SKM-1 (cell line): Measurements from ENCODE around the gene FAM9A.

Experiments used
- DNase-seq: peaks from one replicate; lab custom pipeline; 2025; ENCODE audit not compliant: unreplicated experiment; lab: John Stamatoyannopoulos, UW

FAM9A gene

GRCh38 chrX:8801041-8801599 lies at the start of gene FAM9A:
TSS of gene FAM9A (minus strand) at chrX:8801383. CDS start at chrX:8800171, 1,212 bp downstream.
- no peak for DNase-seq

- DNase-seq: no peak
These were observed 49.3 kb upstream of the FAM9A start for GRCh38 chrX:8850478-8850877.

GRCh38 chrX:8849945-8850344 lies 48.8 kb upstream of the FAM9A start:
- DNase-seq: no peak

- no peak for DNase-seq
These were observed 48.3 kb upstream of the FAM9A start for GRCh38 chrX:8849458-8849857.

GRCh38 chrX:8848911-8849310 lies 47.7 kb upstream of the FAM9A start:
- DNase-seq: no peak

- DNase-seq: no peak
These were observed 47.3 kb upstream of the FAM9A start for GRCh38 chrX:8848441-8848840.

GRCh38 chrX:8847360-8847759 lies 46.2 kb upstream of the FAM9A start:
- DNase-seq: no peak

DNA sequence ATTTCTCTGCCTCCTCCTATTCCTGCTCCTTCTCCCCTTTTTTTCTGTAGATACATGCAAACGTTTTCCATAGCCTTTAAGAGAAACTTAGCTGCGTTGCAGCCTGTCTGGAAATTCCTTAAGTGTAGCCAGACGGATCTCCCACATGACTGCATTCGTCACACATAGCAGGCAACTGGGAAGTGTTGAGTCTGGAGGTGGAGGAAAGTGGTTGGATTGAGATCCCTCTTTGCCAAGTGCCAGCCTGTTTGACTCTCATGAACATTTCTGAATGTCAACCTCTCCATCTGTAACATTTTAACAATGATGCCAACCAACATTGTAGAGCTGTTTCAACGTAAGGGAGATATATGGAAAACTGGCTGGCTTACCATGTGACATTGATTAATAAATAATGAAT lies 45.1 kb upstream of the FAM9A start:
- DNase-seq: no peak

GRCh38 chrX:8845469-8845868 lies 44.3 kb upstream of the FAM9A start:
- DNase-seq: no peak

- no peak for DNase-seq
These were observed 43.9 kb upstream of the FAM9A start for GRCh38 chrX:8845060-8845459.

DNA sequence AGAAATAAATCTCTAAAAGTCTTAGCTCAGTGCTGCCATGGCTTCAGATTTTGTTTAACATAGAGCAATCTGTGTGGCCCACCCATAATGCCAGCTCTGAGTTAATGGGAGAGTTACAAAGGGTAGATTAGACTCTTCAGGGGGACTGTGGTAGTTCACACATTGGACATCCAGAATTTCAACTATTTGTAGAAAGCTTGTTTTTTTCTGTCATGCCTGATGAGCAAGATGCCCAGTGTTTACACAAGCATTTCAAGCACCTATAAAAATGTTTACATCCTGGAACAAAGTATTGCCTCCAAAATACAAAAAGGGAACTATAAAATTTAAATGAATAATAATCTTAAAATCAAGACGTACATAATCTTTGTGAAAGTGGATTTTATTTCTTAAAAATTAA lies 43.0 kb upstream of the FAM9A start:
- DNase-seq: no peak

- DNase-seq: no peak
These were observed 40.7 kb upstream of the FAM9A start for GRCh38 chrX:8841911-8842310.

GRCh38 chrX:8834392-8834791 lies 33.2 kb upstream of the FAM9A start:
- no peak for DNase-seq

- DNase-seq: no peak
These were observed 31.6 kb upstream of the FAM9A start for GRCh38 chrX:8832582-8833378.

- DNase-seq: no peak
These were observed 22.5 kb upstream of the FAM9A start for GRCh38 chrX:8823698-8824097.

DNA sequence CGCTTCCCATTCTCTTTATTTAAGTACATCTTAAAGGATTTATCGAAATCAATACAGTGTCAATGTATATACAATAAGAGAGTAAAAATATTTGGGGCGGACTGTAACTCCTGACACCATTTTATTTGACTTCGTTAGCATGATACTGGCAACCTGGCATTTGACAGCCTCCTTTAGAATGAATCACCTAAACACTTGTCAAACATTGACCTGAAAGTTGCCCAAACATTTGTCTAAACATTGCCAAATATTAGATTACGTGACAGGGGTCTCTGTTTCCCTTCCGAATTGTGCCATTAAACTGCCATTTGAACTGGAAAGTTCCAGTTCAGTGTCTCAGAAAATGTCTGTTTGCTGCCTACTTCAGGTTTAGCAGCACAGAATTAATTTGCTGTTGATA lies 20.8 kb upstream of the FAM9A start:
- DNase-seq: no peak

DNA sequence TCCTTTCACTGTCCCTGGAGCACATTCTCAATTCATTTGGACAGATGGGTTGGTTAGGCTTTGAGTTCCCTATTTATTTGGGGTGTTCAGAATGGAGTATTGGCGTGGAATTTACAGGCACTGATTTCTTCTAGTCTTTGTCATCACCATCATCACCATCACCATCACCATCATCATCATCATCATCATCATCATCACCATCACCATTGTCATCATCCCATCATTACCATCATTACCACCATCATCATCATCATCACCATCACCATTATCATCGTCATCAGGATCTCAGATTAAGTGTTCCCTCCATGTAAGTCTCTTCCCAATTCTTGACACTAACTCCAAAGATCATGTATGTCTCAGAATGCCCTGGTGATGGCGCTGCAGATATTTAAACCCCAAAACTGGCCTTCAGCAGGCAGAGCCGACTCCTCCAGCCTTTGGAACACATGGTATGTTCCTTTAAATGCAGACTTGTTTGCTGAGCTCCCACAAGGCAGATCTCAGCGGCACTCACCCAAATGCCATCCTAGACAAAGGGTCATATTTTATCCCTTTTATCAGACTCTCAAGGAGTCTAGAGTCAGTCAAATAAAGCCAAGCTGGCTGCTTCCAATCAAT lies 19.8 kb upstream of the FAM9A start:
- DNase-seq: no peak

GRCh38 chrX:8815460-8816065 lies 14.4 kb upstream of the FAM9A start:
- DNase-seq: peak; percentile 4

DNA sequence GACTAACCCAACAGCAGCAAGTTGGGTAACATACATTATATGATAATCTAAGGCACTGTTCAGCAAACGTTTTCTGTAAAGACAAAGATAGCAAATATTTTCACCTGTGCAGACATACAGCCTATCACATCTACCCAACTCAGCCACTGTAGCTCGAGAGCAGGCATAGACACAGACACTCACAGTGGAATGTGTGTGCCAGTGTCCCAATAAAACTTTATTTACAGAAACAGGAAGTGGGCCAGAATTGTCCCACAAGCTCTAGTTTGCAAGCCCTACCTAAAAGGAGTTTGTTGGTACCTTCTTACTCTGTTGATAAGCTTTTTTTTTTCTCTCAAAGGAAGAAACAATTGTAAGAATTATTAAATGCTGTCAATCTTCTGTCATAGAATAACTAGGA lies 11.9 kb upstream of the FAM9A start:
- no peak for DNase-seq

DNA sequence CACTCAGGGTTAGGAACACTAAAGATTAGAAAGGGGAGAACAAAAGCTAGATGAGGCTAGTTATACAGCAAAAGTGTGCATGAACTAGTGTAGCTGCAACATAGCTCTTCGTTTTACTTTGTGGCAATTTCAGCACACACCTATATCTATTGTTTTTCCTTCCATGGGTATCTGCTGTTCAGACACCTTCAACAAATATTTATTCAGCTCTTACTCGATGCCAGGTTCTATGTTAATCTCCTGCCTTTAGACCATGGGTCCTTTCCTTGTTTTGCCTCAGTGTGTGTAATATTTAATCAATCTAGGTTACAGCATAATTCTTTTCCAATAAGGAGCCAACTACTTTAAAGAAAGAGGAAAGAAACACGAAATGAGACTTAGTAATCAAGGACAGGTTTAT lies 10.4 kb upstream of the FAM9A start:
- DNase-seq: no peak

DNA sequence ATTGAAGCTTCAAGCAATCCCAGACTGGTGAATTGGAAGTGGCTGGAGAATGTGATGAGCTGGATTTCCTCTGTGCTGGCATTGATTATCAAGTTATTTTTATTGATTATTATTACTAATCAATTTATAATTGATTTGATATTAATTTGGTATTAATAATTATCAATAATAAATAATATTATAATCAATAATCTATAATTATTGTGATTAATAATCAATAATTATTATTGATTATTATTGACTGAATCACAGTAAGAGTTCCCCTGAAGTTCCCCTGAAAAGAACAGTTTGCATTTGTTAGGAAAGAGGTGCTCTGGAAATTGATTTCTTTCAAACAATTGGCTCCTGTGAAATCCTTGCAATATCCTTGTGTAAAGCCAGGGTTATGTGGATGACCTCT lies 7.5 kb upstream of the FAM9A start:
- DNase-seq: no peak

DNA sequence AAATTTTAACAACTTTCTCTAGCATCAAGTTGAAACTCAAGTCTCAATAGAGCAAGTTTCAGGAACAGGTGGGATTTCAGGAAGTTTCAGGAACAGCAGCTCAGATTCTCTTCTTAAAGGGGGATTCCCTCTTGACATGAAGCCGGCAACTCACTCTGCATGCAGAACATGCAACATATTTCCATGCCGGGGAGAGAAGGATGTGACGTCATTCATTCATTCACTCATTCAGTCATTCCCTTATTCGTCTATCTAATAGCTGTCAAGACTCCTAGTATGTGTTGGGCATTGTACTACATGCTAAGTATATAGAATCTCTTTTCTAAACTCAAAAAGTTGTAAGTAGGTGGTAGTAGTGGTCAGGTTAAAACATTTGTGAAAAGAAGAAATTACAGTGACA lies 4.8 kb upstream of the FAM9A start:
- DNase-seq: no peak
